ENCODE results near the gene MRRF.

GRCh38 chr9:122281368-122281767 is 16.7 kb downstream of the MRRF start:
- TF ChIP-seq CTCF (IDR thresholded peaks at IDR 0.05) (no peak), POLR2AphosphoS5 (IDR thresholded peaks at IDR 0.05; ENCODE audit: insufficient read depth in 1 of 2, low read depth in 1 of 2) (no peak), POLR2A (IDR thresholded peaks at IDR 0.05) (no peak)

Measured in vagina (tissue), 2 donors.